Germinal center (tissue), 1 donor: ENCODE results near the gene CYP26B1.

Source experiments
- DNase-seq: peaks from one replicate; pipeline ENCODE4 v3.0.0; 2012; ENCODE audit warnings: mixed read lengths, low spot score

The CYP26B1 gene

GRCh38 chr2:72154386-72154975 is 6.8 kb upstream of the CYP26B1 start:
- DNase-seq = no peak

GRCh38 chr2:72153924-72154323 is 6.3 kb upstream of the CYP26B1 start:
- no peak for DNase-seq

- no peak for DNase-seq
Measured at GRCh38 chr2:72153026-72153791, 5.5 kb upstream of the CYP26B1 start.

- no peak for DNase-seq
Measured at GRCh38 chr2:72150861-72151356, 3.2 kb upstream of the CYP26B1 start.

- peak; percentile 63 for DNase-seq
Measured at GRCh38 chr2:72150157-72150860, 2.6 kb upstream of the CYP26B1 start.

- no peak for DNase-seq
Measured at GRCh38 chr2:72149556-72150156, 2.0 kb upstream of the CYP26B1 start.

- no peak for DNase-seq
Measured at GRCh38 chr2:72148837-72149555, 1.3 kb upstream of the CYP26B1 start.

GRCh38 chr2:72148003-72148836 is 558 bp upstream of the CYP26B1 start:
- no peak for DNase-seq

- no peak for DNase-seq
Measured at GRCh38 chr2:72146347-72147302, 1.0 kb downstream of the CYP26B1 start.

- DNase-seq = no peak
Measured at GRCh38 chr2:72145658-72146329, 1.9 kb downstream of the CYP26B1 start.

GRCh38 chr2:72145289-72145657 is 2.4 kb downstream of the CYP26B1 start:
- no peak for DNase-seq

GRCh38 chr2:72144632-72145288 is 2.9 kb downstream of the CYP26B1 start:
- no peak for DNase-seq

GRCh38 chr2:72144274-72144631 is 3.4 kb downstream of the CYP26B1 start:
- DNase-seq = no peak

- no peak for DNase-seq
Measured at GRCh38 chr2:72143441-72144273, 4.0 kb downstream of the CYP26B1 start.

GRCh38 chr2:72142570-72143440 is 4.9 kb downstream of the CYP26B1 start:
- no peak for DNase-seq

GRCh38 chr2:72141881-72142451 is 5.7 kb downstream of the CYP26B1 start:
- no peak for DNase-seq
